GM18508 (cell line): ENCODE results near the gene IMPG1.
"Not testable (repeated sequence)": the region's sequence is repeated elsewhere in the genome, so short reads cannot be mapped to it uniquely, and the experiment has no call there.

Experiments
- ATAC-seq: cut with Tn5 transposase; IDR thresholded peaks from one replicate; pipeline ENCODE4 v1.9.1; 2021; ENCODE audit warnings: moderate number of reproducible peaks; ENCODE audit not compliant: insufficient read depth, unreplicated experiment

IMPG1 gene

GRCh38 chr6:75900216-75900615 lies 172.2 kb downstream of the IMPG1 start:
- not testable (repeated sequence) for ATAC-seq

GRCh38 chr6:75896526-75896925 lies 175.9 kb downstream of the IMPG1 start:
- no peak for ATAC-seq

GRCh38 chr6:75893776-75894152 lies 178.7 kb downstream of the IMPG1 start:
- no peak for ATAC-seq

GRCh38 chr6:75893058-75893775 lies 179.2 kb downstream of the IMPG1 start:
- ATAC-seq = peak; percentile 59

GRCh38 chr6:75892384-75892783 lies 180.1 kb downstream of the IMPG1 start:
- no peak for ATAC-seq

GRCh38 chr6:75884822-75885221 lies 187.6 kb downstream of the IMPG1 start:
- no peak for ATAC-seq

GRCh38 chr6:75882734-75883133 lies 189.7 kb downstream of the IMPG1 start:
- no peak for ATAC-seq

- ATAC-seq = no peak
Observed at GRCh38 chr6:75880305-75880704, 192.2 kb downstream of the IMPG1 start.

- ATAC-seq = no peak
Observed at GRCh38 chr6:75876152-75876551, 196.3 kb downstream of the IMPG1 start.

- ATAC-seq = no peak
Observed at GRCh38 chr6:75874224-75874623, 198.2 kb downstream of the IMPG1 start.
